ENCODE data around the gene MACROH2A1.

GRCh38 chr5:135395451-135395850 lies 3.6 kb downstream of the MACROH2A1 start:
- no peak for TF ChIP-seq FOXA1 (IDR thresholded peaks at IDR 0.05; ENCODE audit: borderline replicate concordance)
- no peak for TF ChIP-seq FOXJ3 (CRISPR knock-in tag; IDR thresholded peaks at IDR 0.05)
- TF ChIP-seq CREM (IDR thresholded peaks at IDR 0.05; ENCODE audit: low read depth): no peak
- TF ChIP-seq POLR2AphosphoS5 (IDR thresholded peaks at IDR 0.05; ENCODE audit: control insufficient read depth, insufficient read depth, low read depth, low read length): no peak
- TF ChIP-seq, protein P1, sequence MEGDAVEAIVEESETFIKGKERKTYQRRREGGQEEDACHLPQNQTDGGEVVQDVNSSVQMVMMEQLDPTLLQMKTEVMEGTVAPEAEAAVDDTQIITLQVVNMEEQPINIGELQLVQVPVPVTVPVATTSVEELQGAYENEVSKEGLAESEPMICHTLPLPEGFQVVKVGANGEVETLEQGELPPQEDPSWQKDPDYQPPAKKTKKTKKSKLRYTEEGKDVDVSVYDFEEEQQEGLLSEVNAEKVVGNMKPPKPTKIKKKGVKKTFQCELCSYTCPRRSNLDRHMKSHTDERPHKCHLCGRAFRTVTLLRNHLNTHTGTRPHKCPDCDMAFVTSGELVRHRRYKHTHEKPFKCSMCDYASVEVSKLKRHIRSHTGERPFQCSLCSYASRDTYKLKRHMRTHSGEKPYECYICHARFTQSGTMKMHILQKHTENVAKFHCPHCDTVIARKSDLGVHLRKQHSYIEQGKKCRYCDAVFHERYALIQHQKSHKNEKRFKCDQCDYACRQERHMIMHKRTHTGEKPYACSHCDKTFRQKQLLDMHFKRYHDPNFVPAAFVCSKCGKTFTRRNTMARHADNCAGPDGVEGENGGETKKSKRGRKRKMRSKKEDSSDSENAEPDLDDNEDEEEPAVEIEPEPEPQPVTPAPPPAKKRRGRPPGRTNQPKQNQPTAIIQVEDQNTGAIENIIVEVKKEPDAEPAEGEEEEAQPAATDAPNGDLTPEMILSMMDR (IDR thresholded peaks at IDR 0.05 in 2 of 3, conservative IDR thresholded peaks at IDR 0.05 in 1 of 3; ENCODE audit: insufficient read depth in 2 of 3, low read depth in 1 of 3, low read length in 3 of 3): no peak
- no peak for TF ChIP-seq TRIM24 (IDR thresholded peaks at IDR 0.05)
- no peak for TF ChIP-seq RBBP5 (IDR thresholded peaks at IDR 0.05; ENCODE audit: borderline replicate concordance, insufficient read depth, low read length, poor library complexity, severe bottlenecking)

Data from K562 (cell line).